HG02885 (cell line): ENCODE data around the gene STX16.

Experiments used
- ATAC-seq: cut with Tn5 transposase; IDR thresholded peaks from one replicate; pipeline ENCODE4 v1.9.1; 2021; ENCODE audit warnings: mild to moderate bottlenecking; ENCODE audit not compliant: unreplicated experiment, poor library complexity

The STX16 gene

DNA sequence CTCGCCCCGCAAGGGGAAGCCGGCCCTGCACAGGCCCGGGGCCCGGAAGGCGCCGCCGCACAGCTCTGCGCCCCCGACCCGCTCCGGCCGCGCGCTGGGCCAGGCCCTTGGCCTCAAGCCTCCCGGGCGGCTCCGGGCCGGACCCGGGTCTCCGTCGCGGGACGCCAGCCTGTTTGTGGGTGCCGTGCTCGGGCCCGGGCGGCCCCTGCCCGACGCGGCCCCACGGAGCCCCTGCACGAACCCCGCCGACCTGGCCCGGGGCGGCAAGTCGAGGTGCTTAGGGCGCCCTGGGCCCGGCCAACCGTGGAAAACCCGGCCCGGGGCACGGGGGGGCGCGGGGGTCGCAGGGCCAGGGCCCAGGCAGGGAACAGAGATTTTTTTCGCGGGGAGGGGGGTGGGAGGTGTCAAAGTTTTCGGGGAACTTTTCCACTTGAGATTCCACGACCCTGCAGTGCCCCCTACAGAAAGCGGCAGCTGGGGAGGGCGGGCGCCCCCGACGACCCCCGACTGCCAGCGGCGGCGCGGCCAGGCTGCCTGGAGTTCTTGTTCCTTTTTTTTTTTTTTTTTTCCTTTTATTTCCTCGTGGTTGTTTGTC is 805 bp upstream of the STX16 start:
- ATAC-seq: peak; percentile 18

DNA sequence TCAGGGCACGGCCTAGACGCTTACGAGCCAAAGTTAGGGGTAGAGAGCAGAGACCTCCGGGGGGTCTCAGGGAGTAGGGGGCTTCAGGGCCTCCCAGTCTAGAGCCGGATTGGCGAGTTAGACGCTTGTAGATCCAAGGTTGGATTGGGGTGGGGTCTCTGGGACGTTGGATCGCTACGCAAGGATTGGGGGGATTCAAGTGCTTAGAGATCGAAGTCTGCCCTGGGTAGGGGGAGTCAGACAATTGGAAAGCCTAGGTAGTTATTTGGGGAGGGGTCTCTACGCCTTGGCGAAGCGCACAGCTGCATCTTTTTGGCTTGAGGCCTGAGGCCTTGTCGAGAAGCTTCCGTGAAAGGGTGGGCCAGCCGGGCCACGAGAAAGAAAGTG is 469 bp downstream of the STX16 start:
- no peak for ATAC-seq

DNA sequence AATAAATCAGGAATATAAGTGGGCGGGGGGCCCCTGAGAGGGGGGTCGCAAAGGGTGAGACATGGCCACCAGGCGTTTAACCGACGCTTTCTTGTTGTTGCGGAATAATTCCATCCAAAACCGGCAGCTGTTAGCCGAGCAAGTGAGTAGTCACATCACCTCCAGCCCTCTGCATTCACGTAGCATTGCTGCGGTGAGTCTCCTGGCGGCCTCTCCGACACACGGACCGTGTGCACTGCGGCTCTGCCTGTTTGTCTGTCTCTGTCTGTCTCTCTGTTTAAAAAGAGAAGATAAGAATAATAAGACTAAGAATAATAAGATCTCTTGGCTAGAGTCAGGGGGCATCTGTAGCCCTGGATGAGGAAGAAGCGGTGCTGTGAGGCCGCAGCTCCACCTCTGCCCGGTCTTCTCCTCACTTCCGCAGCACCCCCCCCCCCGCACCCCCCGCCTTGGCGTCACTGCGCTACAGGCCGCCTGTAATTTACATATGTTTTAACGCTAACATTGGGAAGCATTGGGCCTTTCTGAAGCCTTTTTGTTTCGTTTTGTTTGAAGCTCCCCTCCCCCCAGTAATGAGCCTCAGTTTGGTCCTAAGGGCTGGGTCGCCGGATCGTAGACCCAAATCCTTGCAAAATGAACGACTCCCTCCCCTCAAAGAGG is 993 bp downstream of the STX16 start:
- ATAC-seq: peak; percentile 52

DNA sequence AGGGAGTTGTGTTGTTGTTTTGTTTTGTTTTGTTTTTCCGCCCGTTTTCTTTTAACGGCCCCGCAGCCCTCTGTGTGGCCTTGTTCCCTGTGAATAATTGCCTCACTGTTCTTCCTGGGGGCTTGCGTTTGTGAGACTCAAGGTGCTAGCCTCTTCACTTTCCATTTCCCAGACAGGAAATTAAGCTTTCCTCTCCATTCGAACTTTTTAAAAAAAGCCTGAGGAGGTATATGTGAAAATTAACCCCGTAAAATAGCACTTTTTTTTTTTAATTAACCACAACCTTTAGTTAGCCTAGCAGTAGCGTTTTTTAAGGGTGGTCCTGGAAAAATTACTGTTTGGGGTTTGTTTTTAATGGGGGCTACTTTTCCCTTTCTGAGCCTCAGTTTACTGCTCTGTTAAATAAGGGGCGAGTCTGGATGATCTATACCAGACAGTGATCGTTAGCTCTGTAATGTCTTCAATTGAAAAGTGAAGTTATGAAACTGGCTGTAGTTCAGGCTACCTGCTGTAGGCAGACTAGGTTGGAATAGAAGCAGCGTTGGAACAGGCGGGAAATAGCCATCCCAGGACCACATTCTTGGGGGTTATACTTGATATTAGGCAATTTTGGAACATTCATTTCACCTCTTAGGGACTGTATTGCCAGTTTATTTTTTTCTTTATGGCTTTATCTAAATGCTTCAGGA is 1.7 kb downstream of the STX16 start:
- no peak for ATAC-seq

DNA sequence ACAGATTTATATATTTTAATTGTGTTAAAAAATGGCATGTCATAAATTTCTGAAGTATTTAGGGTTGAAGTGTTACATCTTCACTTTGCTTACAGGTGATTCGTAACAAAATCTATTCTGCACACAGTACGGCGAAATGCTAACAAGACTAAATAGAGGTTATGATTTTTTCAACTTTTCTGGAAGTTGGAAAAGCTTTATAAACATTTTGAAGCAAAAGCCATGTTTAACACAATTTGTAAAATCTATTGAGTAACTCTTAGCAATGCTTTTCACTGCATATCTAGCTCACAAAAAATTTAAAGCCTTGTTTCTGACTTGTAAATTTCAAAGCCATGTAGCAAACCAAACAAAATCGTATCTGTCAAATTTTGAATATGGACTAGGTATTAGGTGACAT is 3.3 kb downstream of the STX16 start:
- ATAC-seq: no peak

DNA sequence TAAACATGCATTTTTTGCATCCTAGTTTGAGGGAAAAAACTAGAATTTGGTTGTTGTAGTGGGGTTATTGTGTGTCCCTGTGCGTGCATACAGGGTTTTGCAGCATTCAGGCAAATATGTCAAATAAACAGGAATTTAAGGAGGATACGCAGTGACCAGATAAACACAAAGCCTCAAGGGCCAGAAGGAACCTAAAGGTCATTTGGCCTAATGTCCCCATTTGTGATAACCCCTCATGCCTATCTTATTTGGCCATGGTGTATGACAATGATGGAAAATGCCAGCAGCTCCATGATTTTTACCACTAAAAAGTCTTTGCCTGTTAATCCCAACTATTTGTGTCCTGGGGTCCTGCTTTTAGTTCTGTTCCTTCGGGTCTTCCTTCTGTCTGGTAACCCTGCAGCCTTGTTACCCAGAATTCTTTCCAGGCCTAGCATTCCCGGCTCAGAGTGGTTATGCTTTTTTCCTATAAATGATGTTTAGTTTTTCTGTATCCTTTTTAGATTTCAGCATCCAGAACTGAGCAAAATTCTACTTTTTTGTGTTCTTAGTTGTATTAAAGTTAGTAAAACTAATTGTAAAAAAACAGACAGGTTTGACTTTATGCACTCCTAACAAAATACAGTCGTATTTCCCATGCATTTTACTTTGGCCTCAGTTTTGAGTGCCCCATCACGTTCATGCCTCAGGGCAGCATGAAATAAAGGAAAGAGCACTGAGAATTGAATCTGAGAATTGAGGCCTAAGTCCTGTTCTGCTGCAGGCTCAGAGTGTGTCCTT is 4.4 kb downstream of the STX16 start:
- ATAC-seq: no peak

DNA sequence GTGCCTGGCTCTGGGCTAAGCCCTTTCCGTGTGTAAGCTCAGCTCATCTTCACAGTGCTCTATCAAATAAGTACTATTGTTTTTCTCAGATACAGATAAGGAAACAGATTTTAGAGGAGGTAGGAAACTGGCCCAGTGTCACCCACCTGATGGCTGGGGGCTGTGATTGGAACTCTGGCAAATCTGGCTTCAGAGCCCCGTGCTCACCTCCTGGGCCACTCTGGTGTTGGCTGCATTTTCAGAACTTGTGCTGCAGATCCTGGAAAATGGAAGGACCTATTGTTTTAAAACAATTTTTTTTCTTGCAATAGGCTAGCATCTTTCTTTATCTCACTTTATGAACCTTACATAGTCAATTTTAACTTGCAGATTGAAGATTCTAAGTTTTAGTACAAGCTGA is 5.7 kb downstream of the STX16 start:
- no peak for ATAC-seq

DNA sequence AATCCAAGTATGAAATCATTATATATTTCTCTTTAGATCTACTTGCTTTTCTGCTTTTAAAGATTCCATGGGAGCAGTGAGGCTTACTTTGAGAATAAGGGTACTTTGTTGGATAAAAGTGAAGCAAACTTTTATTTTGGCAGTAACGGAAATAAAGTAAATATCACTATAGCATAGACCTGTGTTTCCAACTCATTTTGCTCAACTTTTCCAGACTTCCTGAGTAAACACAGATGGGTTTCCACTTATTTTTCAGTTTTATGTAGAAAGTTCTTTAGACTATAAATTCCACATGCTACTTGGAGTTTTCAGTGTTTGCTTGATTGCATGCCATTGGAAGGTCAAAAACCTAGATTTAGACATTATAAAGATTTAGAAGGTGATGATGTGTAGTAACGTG is 6.2 kb downstream of the STX16 start:
- ATAC-seq: no peak

DNA sequence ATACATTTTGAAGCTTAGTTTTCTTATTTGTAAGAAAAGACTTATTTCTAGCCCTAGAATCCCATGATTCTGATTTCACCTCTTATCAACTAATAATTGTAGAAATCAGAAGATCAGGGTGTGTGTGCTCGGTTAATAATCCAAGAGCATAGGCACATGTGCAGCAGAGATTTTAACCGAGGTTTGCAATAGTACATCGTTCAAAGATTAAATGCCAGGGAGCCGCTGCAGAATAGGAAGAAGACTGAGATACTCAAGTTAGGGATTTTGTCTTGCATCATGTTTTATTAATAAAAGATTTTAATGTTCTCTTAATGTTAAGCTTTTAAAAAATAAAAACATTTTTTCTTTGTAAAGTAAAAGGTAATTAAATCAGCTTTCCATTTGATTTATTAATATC is 6.9 kb downstream of the STX16 start:
- ATAC-seq: no peak

DNA sequence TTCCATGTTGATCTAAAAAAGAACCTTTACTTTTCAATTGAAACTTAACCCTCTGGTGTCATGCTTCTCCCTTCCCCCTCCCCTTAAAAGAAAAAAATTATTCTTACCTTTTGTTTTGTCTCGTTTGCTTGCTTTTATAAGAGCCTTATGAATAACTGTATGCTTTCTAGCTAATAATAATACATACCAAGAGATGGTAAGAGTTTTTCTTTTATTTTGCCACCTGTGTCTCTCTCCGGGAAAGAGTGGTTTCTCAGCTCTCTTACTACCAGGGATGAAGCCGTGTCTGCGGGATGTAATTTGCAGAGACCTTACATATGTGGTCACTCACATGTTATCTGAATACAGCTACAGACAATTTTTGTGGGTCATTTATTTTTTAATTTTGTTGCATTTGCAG is 7.7 kb downstream of the STX16 start:
- ATAC-seq: no peak

DNA sequence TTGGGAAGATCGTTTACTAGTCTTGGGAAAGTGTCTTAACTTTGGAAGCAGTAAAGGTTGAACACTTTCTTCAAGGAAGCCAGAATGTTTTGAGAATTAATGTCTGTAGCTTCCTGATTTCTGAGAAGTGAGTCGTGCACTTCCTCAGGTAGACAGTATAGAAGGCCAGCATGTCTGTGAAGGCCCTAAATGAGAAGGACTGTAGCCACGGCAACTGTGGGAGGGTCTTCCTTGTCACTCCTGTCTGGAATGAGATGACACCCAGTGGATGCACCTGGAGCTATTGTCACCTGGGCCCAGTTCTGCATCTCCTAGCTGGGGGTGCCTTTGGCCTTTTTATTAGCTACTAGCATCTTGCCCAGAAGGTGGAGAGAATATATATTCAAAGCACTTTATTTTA is 8.8 kb downstream of the STX16 start:
- ATAC-seq: no peak

DNA sequence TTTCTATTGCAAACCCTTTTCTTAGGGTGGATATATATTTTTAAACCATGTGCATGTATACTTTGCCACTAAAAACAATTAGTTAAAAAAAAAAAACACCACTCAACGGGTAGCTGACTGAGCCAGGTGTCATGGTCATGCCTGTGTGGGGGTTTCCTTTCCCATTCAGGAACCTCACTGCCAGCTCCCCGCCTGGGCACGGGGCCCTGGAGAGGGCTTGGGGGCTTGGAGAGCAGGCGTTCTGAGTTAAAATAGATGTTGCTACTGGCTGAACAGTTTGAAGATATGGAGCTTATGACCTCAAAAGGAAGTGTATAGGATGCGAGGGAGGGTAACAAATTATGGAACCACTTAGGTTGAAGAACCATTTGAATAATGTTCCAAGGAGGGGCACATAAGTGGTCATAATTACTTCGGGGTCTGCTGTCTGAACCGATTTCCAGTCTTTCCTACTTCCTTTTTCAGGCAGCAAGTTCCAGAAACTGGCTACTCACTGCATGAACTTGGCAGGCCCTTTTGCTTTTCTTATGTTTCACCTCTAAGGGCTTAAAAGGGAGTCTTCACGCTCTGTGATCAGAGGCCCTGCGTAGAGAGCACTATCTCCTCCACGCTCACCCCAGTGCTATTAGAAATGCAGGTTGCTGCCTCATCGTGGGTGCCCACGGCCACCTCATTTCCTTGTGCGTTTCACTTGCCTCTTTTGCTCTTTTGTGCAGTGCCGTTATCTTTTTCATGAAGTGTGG is 9.9 kb downstream of the STX16 start:
- ATAC-seq: no peak

DNA sequence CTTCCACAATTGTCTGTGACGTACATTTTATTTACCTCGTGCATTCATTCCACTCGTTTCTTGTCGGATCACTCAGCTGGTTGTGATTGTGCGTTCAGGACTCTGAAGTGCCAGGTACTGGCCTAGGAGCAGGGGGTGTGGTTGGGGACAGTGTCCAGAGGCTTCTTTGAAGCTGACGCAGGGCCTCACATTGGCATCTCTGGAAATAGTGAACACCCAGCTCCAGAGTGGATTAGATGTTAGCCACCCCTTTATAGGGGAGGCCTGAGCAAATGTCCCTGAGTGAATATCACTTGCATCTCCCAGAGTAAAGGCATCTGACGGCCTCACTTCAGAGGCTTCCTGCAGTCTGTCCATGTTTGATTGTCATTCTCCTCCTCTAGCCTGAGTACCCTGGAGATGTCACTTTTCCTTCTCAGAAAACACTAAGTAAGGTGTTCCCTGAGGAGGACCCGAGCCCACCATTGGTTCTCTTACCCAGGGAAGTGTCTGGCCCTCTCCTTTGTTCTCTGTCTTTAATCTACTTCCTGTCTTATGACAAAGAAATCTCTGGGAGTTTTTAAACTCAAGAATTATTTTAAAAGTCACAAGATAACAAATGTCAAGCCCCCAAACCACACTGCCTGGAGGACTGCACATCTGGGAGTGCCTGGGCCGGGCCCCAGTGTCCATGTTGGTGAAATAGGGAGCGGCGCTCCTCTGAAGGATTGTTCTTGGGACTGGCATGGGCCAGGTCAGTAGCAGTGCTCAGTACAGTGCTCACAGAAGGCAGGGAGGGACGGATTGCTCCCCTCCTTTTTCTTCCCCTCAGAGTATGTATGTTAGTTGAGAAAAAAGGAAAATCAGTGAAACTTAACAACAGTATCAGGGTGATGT is 10.8 kb downstream of the STX16 start:
- ATAC-seq: no peak

DNA sequence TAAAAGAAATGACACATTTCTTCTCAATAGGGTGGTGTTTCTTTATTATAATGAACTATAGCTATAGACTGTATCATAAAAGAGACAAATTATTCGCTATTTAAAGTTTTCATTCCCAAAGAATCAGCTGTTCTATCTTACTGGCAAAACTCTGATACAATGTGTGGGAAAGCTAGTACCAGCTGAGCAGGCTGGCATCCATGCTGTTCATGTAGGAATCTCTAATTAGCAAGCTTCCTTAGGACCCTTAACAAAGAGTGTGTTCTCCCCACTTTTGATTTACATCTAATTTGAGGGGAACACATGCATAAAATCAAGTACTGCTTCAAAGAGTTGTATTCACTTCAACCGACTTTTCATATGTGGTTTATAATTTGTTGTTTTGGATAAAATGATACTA is 13.2 kb downstream of the STX16 start:
- no peak for ATAC-seq

DNA sequence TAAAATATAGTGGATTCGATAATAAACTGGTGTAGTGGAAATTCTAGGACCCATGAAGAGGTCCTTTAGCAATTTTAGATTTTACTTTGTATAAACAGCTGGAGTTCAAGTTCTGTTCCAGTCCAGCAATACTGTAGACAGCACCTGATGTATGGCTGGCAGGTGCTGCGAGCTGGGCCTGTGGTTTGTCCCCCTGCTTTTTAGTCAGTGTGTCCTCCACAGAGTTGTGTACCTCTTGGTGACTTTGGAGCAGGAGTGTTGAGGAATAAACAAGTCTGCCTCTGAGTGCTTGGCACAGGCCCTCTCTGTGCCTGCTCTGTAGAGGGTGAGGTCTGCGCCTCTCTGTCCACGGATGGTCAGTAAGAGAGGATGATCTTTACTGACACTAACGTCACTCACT is 13.8 kb downstream of the STX16 start:
- no peak for ATAC-seq

DNA sequence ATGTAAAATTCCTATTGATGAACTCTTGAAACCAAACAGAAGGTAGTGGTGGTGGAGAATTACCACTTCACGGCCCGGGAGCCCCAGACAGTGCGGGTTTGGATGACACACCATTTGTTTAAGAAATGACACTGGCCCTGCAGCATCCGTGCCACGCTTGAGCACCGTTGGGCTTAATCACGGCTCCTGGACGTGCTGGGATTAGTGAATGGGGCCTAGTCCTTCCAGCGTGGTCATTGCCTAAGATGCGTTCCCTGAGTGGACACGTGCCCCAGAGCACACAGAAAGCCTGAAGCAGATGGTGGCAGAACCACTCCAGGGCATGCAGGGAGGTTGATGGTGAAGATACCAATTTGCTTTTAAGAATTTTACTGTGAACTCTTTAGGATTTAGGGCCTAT is 14.5 kb downstream of the STX16 start:
- ATAC-seq: no peak

DNA sequence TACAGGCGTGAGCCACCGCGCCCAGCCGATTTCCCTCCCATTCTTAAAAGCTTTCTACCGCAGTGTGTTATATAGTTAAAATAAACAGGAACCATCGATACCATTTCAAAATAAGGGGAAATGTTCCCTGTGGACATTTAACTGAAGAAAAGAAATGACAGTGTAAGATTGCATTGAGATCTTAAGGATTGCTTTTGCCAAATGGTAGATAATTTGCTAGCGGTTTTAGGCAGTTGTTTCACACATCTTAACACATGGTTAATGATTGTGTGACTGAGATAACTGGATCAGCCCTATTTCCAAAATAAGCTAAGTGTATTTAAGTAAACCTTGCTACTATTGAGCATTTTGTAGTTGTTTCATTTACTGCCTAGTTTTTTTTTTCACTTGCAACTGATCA is 15.6 kb downstream of the STX16 start:
- ATAC-seq: no peak

DNA sequence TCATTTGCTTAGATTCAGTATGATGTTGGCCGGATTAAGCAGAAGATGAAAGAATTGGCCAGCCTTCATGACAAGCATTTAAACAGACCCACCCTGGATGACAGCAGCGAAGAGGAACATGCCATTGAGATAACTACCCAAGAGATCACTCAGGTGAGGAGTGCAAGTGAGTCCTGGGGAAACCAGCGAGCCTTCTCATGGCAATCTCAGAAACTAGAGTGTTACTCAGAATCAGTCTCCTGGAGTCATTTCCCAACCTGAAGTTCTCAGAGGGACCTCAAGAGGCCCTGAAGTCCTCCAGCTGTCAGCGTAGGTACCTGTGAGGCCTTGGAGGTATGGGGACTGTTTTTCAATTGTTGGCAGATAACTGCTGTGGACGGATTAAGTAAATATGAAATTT is 16.9 kb downstream of the STX16 start:
- ATAC-seq: no peak

DNA sequence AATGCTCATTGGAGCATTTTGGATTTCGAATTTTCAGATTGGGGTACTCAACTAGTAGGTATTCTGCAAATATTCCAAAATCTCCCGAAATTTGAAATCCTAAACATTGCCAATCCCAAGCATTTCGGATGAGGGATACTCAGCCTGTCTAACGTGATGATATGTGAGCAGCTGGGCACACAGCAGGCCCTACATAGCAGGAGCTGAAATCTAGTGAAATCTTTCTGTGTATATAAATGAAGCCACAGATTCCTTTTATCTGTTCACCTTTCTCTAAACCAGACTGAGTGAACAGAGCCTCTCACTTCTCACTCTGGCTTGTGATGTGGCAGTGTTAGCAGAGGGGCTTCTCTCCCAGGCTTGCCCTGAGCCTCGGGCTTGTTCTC is 17.8 kb downstream of the STX16 start:
- no peak for ATAC-seq
